ENCODE data around the gene TMEM132D. TPM values are rescaled to one million over a fixed set of nuclear protein-coding genes. Genes with fewer than 3 reads are reported as not detected.

TMEM132D gene
- total and polyA plus RNA-seq, 4 donors, result 0.06 to 0.20 (median 0.13) TPM

DNA sequence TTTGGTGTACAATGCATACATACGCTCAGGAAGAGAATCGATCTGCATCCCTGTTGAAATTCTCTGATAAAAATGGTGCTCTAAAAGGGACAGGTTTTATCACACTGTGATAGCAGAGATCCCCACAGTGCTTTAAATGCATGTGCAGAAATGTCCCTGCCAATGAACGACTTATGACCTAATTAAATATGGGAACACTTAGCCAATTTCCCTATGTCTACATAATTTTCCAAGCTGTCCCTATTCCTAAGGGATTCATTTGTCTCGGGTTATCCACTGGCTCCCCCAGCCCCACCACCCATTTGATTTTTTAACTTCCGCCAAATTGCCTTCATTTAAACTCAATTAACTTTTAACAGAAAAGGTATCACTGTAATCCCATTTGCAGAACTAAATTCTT, 284.6 kb downstream of the TMEM132D start:
- H3K27ac ChIP-seq (ENCODE audit: low read depth in 1 of 2, low read length in 1 of 2), result no peak overlapping the region

GRCh38 chr12:129617849-129618248, 286.0 kb downstream of the TMEM132D start:
- Histone ChIP-seq H3K9ac (ENCODE audit: insufficient read depth in 1 of 2, low read length in 2 of 2) (no peak overlapping the region), H3K27ac (ENCODE audit: low read depth in 1 of 2, low read length in 1 of 2) (no peak overlapping the region), H3K9me3 (ENCODE audit: control insufficient read depth in 4 of 4, insufficient read depth in 3 of 4, low read length in 3 of 4) (peaks cover 0 to 9% (median 0%) of the 10 kb centered on the region in 4 donors), H3K36me3 (ENCODE audit: control insufficient read depth in 4 of 4, insufficient read depth in 4 of 4, low read length in 4 of 4) (no peaks in the 10 kb centered on the region), H3K4me1 (ENCODE audit: control insufficient read depth in 5 of 5, insufficient read depth in 5 of 5, low read length in 5 of 5) (no peaks in the 10 kb centered on the region), H3K4me3 (no peak overlapping the region), H3K27me3 (ENCODE audit: control insufficient read depth in 3 of 3, insufficient read depth in 3 of 3, low read length in 2 of 3) (no peaks in the 10 kb centered on the region)
- TF ChIP-seq, protein P1, sequence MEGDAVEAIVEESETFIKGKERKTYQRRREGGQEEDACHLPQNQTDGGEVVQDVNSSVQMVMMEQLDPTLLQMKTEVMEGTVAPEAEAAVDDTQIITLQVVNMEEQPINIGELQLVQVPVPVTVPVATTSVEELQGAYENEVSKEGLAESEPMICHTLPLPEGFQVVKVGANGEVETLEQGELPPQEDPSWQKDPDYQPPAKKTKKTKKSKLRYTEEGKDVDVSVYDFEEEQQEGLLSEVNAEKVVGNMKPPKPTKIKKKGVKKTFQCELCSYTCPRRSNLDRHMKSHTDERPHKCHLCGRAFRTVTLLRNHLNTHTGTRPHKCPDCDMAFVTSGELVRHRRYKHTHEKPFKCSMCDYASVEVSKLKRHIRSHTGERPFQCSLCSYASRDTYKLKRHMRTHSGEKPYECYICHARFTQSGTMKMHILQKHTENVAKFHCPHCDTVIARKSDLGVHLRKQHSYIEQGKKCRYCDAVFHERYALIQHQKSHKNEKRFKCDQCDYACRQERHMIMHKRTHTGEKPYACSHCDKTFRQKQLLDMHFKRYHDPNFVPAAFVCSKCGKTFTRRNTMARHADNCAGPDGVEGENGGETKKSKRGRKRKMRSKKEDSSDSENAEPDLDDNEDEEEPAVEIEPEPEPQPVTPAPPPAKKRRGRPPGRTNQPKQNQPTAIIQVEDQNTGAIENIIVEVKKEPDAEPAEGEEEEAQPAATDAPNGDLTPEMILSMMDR (IDR thresholded peaks at IDR 0.05; ENCODE audit: control extremely low read depth, extremely low read depth), result no peak
- ATAC-seq (ENCODE audit: insufficient read depth, low FRiP score), result no peak
- WGBS, 2 donors, result 83 to 86% methylated on average over 7 of the region's 7 CpGs
- DNase-seq, result no peak

More for the DNA sequence above, 284.6 kb downstream of the TMEM132D start:
- Histone ChIP-seq H3K9ac (ENCODE audit: insufficient read depth in 1 of 2, low read length in 2 of 2) (no peak overlapping the region), H3K9me3 (ENCODE audit: control insufficient read depth in 4 of 4, insufficient read depth in 3 of 4, low read length in 3 of 4) (peaks cover 0 to 9% (median 0%) of the 10 kb centered on the region in 4 donors), H3K27me3 (ENCODE audit: control insufficient read depth in 3 of 3, insufficient read depth in 3 of 3, low read length in 2 of 3) (no peaks in the 10 kb centered on the region), H3K4me3 (no peak overlapping the region), H3K4me1 (ENCODE audit: control insufficient read depth in 5 of 5, insufficient read depth in 5 of 5, low read length in 5 of 5) (no peaks in the 10 kb centered on the region), H3K36me3 (ENCODE audit: control insufficient read depth in 4 of 4, insufficient read depth in 4 of 4, low read length in 4 of 4) (no peaks in the 10 kb centered on the region)
- DNase-seq (no peak), ATAC-seq (ENCODE audit: insufficient read depth, low FRiP score) (no peak)
- TF ChIP-seq, protein P1 (IDR thresholded peaks at IDR 0.05; ENCODE audit: control extremely low read depth, extremely low read depth), result no peak
- WGBS, 2 donors, result 77 to 79% methylated on average over 5 of the region's 5 CpGs

GRCh38 chr12:129615001-129615400, 288.8 kb downstream of the TMEM132D start:
- 81 to 84% methylated on average over 5 of the region's 5 CpGs for WGBS, 2 donors
- ATAC-seq (ENCODE audit: insufficient read depth, low FRiP score) (no peak), DNase-seq (no peak)
- TF ChIP-seq, protein P1 (IDR thresholded peaks at IDR 0.05; ENCODE audit: control extremely low read depth, extremely low read depth), result no peak
- Histone ChIP-seq H3K9ac (ENCODE audit: insufficient read depth in 1 of 2, low read length in 2 of 2) (no peak overlapping the region), H3K36me3 (ENCODE audit: control insufficient read depth in 4 of 4, insufficient read depth in 4 of 4, low read length in 4 of 4) (no peaks in the 10 kb centered on the region), H3K4me3 (no peak overlapping the region), H3K27ac (ENCODE audit: low read depth in 1 of 2, low read length in 1 of 2) (no peak overlapping the region), H3K9me3 (ENCODE audit: control insufficient read depth in 4 of 4, insufficient read depth in 3 of 4, low read length in 3 of 4) (peaks cover 0 to 4% (median 0%) of the 10 kb centered on the region in 4 donors), H3K27me3 (ENCODE audit: control insufficient read depth in 3 of 3, insufficient read depth in 3 of 3, low read length in 2 of 3) (no peaks in the 10 kb centered on the region), H3K4me1 (ENCODE audit: control insufficient read depth in 5 of 5, insufficient read depth in 5 of 5, low read length in 5 of 5) (no peaks in the 10 kb centered on the region)
